HG03135 (cell line): Measurements from ENCODE around the gene RBM5.
"Not testable (repeated sequence)": the region's sequence is repeated elsewhere in the genome, so short reads cannot be mapped to it uniquely, and the experiment has no call there.

ENCODE experiments used
- ATAC-seq: cut with Tn5 transposase; IDR thresholded peaks from one replicate; pipeline ENCODE4 v1.9.1; 2021; ENCODE audit warnings: mild to moderate bottlenecking, moderate library complexity; ENCODE audit not compliant: unreplicated experiment

The RBM5 gene

GRCh38 chr3:50088725-50089608 is at the start of gene RBM5:
Gene RBM5, plus strand, starts transcription at chr3:50088919. Its CDS starts 1,516 bp downstream, at chr3:50090435.
- ATAC-seq: peak; percentile 98

DNA sequence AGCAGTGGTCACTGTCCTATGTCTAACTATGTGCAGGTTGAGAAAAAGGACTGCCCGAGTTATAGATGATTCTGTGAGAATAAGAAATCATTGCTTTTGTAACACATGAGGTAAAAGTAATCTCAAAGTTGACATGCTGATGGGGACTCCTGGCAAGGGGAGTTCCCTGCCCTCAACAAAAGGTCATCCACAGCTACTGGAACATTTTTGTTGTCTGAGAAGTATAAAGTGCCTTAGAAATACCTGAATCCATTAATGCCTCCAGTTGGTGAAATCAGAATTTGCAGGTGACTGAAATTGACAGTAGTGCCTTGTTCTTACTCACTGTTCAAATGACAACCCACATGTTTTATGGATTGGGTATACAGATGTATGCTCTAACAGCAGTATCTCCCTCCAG is 43.7 kb upstream of the RBM5 start:
- no peak for ATAC-seq

DNA sequence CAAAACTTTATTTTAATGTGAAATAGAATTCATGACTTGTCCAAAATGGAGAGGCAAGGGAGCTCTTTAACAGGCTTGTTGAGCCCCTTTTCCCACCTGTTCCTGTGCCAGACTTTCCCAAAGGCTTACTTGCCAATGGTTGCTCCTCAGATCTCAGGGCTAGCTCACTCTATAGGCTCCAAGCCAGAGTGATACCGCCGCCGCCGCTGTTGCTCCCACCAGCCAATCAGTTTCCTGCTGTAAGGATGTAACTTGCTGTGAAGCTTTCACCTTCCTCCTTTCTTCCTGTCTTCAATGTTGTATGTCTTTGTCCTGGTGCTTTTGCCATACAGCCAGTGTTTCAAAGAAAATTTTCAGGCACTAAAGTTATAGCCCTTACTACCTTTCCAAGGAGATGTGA is 41.3 kb upstream of the RBM5 start:
- ATAC-seq: no peak

- no peak for ATAC-seq
These were observed 38.4 kb upstream of the RBM5 start for GRCh38 chr3:50050361-50050760.

- ATAC-seq: no peak
These were observed 31.0 kb upstream of the RBM5 start for GRCh38 chr3:50057756-50058155.

GRCh38 chr3:50068134-50068533 is 20.6 kb upstream of the RBM5 start:
- no peak for ATAC-seq

DNA sequence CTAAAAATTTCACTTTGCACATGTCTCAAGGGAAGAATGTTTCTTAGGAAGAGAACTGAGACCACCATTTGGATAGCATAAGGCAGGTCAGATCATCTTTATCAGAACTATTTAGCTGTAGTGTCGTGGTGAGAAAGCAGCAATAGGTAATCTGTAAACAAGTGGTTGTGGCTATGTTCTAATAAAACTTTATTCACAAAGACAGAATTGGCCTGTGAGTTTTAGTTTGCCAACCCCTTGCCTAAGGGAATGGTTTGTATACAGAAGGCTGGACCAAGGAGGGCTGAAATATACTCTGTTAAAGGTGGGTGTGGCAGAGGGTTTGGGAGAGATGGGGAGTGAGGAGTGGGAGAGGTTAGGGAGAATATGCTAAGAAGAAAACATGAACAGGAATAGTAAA is 10.6 kb upstream of the RBM5 start:
- ATAC-seq: no peak

- no peak for ATAC-seq
These were observed 10.1 kb upstream of the RBM5 start for GRCh38 chr3:50078622-50079021.

DNA sequence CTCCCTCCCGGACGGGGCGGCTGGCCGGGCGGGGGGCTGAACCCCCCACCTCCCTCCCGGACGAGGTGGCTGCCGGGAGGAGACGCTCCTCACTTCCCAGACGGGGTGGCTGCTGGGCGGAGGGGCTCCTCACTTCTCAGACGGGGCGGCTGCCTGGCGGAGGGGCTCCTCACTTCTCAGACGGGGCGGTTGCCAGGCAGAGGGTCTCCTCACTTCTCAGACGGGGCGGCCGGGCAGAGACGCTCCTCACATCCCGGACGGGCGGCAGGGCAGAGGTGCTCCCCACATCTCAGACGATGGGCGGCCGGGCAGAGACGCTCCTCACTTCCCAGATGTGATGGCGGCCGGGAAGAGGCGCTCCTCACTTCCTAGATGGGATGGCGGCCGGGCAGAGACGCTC is 3.8 kb upstream of the RBM5 start:
- not testable (repeated sequence) for ATAC-seq

- peak; percentile 9 for ATAC-seq
These were observed 858 bp downstream of the RBM5 start for GRCh38 chr3:50089609-50089945.

- no peak for ATAC-seq
These were observed 2.3 kb downstream of the RBM5 start for GRCh38 chr3:50090984-50091383.

DNA sequence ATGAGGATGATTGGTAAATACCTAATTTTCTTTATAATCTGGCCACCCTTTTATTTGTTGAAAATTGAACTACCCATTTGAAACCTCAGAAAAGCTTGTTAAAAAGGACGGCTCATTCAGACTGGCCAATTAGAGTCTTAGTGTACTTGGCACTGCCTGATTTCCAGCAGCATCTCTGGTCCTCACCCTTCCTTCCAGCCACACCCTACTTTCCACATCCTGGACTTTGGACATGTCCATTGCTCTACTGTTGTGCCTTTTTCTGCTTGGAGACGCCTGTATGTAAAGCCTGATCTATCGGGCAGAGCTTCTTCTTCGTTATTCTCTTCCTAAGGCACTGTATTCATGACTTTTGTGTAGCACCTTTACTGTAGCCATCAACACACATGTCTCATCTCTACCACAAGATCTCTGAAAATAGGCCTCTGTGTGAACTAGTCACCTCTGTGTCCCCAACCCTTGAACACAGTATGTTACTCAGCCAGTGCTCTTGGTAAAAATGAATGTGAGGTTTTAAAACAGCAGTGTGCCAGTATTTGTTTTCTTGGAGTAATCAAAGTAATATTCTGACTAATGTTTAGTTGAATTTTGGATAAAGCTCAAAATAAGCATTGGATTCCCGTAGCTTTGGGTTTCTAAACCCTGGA is 6.8 kb downstream of the RBM5 start:
- ATAC-seq: no peak

DNA sequence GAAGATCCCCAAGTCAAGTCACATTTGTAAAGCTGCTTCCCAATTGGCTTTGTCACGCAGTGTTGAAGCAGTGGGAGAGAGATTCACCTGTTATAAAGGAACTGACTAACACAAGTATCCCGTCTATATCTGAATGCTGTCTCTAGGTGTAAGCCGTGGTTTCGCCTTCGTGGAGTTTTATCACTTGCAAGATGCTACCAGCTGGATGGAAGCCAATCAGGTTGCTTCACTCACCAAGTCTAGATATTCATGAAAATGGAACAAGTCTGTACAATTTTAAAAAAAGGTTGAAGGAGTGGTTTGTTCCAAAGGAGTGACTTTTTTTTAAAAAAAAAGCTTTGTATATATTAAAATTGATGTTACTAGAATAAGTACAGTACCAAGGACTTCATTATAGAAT is 11.7 kb downstream of the RBM5 start:
- ATAC-seq: no peak

- ATAC-seq: no peak
These were observed 12.5 kb downstream of the RBM5 start for GRCh38 chr3:50100956-50101845.

DNA sequence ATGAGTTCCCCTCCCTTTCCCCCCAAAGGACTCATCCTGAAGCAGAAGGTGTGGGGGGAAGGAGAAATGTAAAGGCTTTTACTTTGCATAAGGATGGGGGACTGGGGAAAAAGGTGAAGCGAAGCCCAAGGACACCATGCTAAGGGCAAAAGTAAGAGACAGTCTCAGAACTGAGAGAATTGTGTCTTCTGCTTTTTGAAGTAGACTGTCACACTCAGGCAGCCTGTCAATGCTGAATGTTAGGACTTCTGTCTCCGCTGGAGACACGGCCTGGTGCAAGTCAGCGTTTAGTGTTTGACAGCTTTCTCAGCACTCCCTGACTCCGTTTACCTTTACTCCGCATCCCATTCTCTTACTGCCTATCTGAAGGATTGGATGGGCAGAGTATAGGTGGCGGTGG is 13.8 kb downstream of the RBM5 start:
- ATAC-seq: no peak

DNA sequence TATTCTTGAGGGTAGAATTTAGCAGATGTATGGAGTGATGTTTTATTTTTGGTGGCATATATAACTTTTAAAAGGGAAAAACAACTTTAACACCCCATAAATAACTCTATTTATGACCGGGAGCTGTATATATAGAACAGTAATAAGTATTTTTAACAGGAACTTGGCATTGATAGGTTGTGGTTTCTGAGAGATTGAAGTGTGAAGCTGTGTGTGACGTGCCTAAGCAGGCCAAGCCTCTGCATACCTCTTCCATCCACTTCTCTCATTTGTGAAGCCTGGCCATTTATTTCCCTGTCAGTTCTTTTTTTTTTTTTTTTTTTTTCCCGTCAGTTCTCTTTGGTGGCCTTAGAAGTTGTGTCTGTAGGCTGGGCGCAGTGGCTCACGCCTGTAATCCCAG is 23.0 kb downstream of the RBM5 start:
- no peak for ATAC-seq

DNA sequence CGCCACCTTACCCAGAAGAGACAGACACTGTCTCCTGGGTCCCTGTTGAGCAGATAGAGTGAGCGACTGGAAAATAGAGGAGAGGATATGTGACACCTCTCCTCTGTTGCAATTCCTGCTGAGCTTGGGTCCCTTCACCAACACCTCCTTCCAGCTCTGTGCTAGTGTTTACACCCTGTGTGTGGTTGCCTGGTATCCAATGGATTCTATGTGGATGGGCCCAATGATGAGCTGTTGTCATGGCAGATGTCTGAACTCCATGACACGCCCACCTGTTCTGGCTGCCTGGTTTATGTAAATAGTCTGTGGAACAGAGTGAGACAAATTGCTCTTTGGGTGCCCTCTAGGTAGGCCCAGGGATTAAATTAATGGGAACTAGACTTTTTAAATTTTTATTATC is 23.7 kb downstream of the RBM5 start:
- ATAC-seq: no peak

GRCh38 chr3:50117120-50117519 is 28.4 kb downstream of the RBM5 start:
- ATAC-seq: no peak

GRCh38 chr3:50118237-50118636 is 29.5 kb downstream of the RBM5 start:
- no peak for ATAC-seq

GRCh38 chr3:50119786-50120185 is 31.1 kb downstream of the RBM5 start:
- ATAC-seq: no peak

- no peak for ATAC-seq
These were observed 31.8 kb downstream of the RBM5 start for GRCh38 chr3:50120364-50121071.
